Jurkat, Clone E6-1 (cell line): Measurements from ENCODE around the gene ATP8B3.

ENCODE experiments used
- DNase-seq: peaks from one replicate; pipeline ENCODE4 v3.0.0-alpha.2; 2011; ENCODE audit warnings: low read depth, low spot score
- H3K4me3 ChIP-seq: 2 replicates; pipeline ENCODE4 v1.5.1; 2011; ENCODE audit warnings: mild to moderate bottlenecking, low read length, control low read depth, moderate library complexity

ATP8B3 gene

GRCh38 chr19:1783354-1783753, 28.7 kb downstream of the ATP8B3 start:
- DNase-seq, result peak; percentile 14
- no peak overlapping the region for H3K4me3 ChIP-seq

- DNase-seq, result no peak
- no peak overlapping the region for H3K4me3 ChIP-seq
Observed at GRCh38 chr19:1782521-1782920, 29.6 kb downstream of the ATP8B3 start.

- no peak for DNase-seq
- H3K4me3 ChIP-seq, result no peak overlapping the region
Observed at GRCh38 chr19:1780272-1780958, 31.7 kb downstream of the ATP8B3 start.

- DNase-seq, result no peak
- no peak overlapping the region for H3K4me3 ChIP-seq
Observed at GRCh38 chr19:1779574-1779973, 32.5 kb downstream of the ATP8B3 start.

- no peak overlapping the region for H3K4me3 ChIP-seq
- DNase-seq, result no peak
Observed at GRCh38 chr19:1777149-1777548, 34.9 kb downstream of the ATP8B3 start.

- H3K4me3 ChIP-seq, result no peak overlapping the region
- DNase-seq, result no peak
Observed at GRCh38 chr19:1776606-1777147, 35.4 kb downstream of the ATP8B3 start.

GRCh38 chr19:1775951-1776605, 36.0 kb downstream of the ATP8B3 start:
- no peak for DNase-seq
- H3K4me3 ChIP-seq, result no peak overlapping the region

GRCh38 chr19:1774989-1775772, 36.9 kb downstream of the ATP8B3 start:
- no peak overlapping the region for H3K4me3 ChIP-seq
- no peak for DNase-seq

GRCh38 chr19:1773184-1773583, 38.9 kb downstream of the ATP8B3 start:
- no peak overlapping the region for H3K4me3 ChIP-seq
- DNase-seq, result no peak

GRCh38 chr19:1770866-1771576, 41.1 kb downstream of the ATP8B3 start:
- no peak overlapping the region for H3K4me3 ChIP-seq
- no peak for DNase-seq

- no peak overlapping the region for H3K4me3 ChIP-seq
- no peak for DNase-seq
Observed at GRCh38 chr19:1769645-1769985, 42.5 kb downstream of the ATP8B3 start.

- no peak overlapping the region for H3K4me3 ChIP-seq
- DNase-seq, result no peak
Observed at GRCh38 chr19:1768918-1769644, 43.0 kb downstream of the ATP8B3 start.

GRCh38 chr19:1768248-1768647, 43.8 kb downstream of the ATP8B3 start:
- DNase-seq, result no peak
- H3K4me3 ChIP-seq, result no peak overlapping the region

GRCh38 chr19:1767464-1767933, 44.6 kb downstream of the ATP8B3 start:
- H3K4me3 ChIP-seq, result no peak overlapping the region
- DNase-seq, result peak; percentile 23

GRCh38 chr19:1766800-1767352, 45.2 kb downstream of the ATP8B3 start:
- no peak overlapping the region for H3K4me3 ChIP-seq
- DNase-seq, result no peak

GRCh38 chr19:1765904-1766799, 45.9 kb downstream of the ATP8B3 start:
- DNase-seq, result no peak
- H3K4me3 ChIP-seq, result no peak overlapping the region

GRCh38 chr19:1765232-1765903, 46.7 kb downstream of the ATP8B3 start:
- H3K4me3 ChIP-seq, result no peak overlapping the region
- no peak for DNase-seq
